Left ventricle myocardium inferior (tissue), 1 donor: ENCODE data around the gene PFAS. TPM values are rescaled to one million over a fixed set of nuclear protein-coding genes. Genes with fewer than 3 reads are reported as not detected.

Experiments used
- DNase-seq: peaks from one replicate; pipeline ENCODE4 v3.0.0-alpha.2; 2020
- H3K27ac ChIP-seq: fragments of 200-600 bp; replicated peaks from 2 replicates; pipeline ENCODE4 v1.8.0; 2021
- H3K27me3 ChIP-seq: fragments of 200-600 bp; 2 replicates; pipeline ENCODE4 v1.8.0; 2021; ENCODE audit warnings: low read depth
- H3K36me3 ChIP-seq: fragments of 200-600 bp; 2 replicates; pipeline ENCODE4 v1.8.0; 2021
- H3K4me1 ChIP-seq: fragments of 200-600 bp; 2 replicates; pipeline ENCODE4 v1.8.0; 2021
- H3K4me3 ChIP-seq: fragments of 200-600 bp; 2 replicates; pipeline ENCODE4 v1.8.0; 2021; ENCODE audit warnings: mild to moderate bottlenecking, moderate library complexity
- H3K9me3 ChIP-seq: fragments of 200-600 bp; replicated peaks from 2 replicates; pipeline ENCODE4 v1.8.0; 2021
- intact Hi-C: fragments of 100-400 bp; cut with micrococcal nuclease; formaldehyde crosslinking; loops from one replicate; pipeline ENCODE4 v1.11.0; 2022
- total RNA-seq: library from RNA; stranded (reverse); fragmentation: NEBNext Ultra II Directional; extraction: Animal tissue kit (Norgen Biotek cat#: 25700); gene quantifications from one replicate; pipeline ENCODE4 v1.2.1, GENCODE V29; 2021
- TF ChIP-seq, protein P1 (sequence below): fragments of 200-600 bp; IDR thresholded peaks from 2 replicates; pipeline ENCODE4 v1.8.0; 2021; ENCODE audit warnings: antibody characterized with exemption, mild to moderate bottlenecking, borderline replicate concordance
- donor health status: DM: no; HTN: yes; CAD: no; lungs with severe emphysema.

The PFAS gene
- total RNA-seq, 1 donor from 2014 or later: 9.8 TPM

- intact Hi-C loops: no loop called here
- Histone ChIP-seq H3K36me3 (no peaks in the 10 kb centered on the region), H3K9me3 (no peaks in the 10 kb centered on the region), H3K4me3 (no peak overlapping the region), H3K27me3 (no peaks in the 10 kb centered on the region), H3K4me1 (no peaks in the 10 kb centered on the region), H3K27ac (no peak overlapping the region)
- TF ChIP-seq, protein P1, sequence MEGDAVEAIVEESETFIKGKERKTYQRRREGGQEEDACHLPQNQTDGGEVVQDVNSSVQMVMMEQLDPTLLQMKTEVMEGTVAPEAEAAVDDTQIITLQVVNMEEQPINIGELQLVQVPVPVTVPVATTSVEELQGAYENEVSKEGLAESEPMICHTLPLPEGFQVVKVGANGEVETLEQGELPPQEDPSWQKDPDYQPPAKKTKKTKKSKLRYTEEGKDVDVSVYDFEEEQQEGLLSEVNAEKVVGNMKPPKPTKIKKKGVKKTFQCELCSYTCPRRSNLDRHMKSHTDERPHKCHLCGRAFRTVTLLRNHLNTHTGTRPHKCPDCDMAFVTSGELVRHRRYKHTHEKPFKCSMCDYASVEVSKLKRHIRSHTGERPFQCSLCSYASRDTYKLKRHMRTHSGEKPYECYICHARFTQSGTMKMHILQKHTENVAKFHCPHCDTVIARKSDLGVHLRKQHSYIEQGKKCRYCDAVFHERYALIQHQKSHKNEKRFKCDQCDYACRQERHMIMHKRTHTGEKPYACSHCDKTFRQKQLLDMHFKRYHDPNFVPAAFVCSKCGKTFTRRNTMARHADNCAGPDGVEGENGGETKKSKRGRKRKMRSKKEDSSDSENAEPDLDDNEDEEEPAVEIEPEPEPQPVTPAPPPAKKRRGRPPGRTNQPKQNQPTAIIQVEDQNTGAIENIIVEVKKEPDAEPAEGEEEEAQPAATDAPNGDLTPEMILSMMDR: no peak
- no peak for DNase-seq
These were observed 33.3 kb downstream of the PFAS start for GRCh38 chr17:8282345-8282744.

DNA sequence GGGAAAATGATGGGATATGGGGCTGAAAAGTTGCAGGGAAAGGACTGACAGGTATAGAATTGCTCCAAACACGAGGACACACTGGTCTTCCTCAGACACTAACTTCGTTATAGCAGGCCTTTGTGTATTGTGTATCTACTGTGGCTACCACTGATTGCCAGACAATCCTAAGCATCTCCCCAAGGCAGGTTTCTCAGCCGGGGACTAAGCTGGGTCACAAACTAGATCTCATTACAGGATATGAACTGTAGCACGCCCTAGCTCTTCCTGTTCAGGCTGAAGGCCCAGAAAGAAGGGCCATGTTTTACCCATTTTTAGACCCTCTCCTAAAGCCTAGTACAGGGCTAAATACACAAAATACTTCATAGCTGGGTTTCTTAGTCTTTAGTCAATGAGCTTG, 34.3 kb downstream of the PFAS start:
- TF ChIP-seq, protein P1: no peak

GRCh38 chr17:8284126-8284525, 35.0 kb downstream of the PFAS start:
- Histone ChIP-seq H3K4me1 (peaks cover 15% of the 10 kb centered on the region), H3K4me3 (no peak overlapping the region), H3K27ac (no peak overlapping the region), H3K36me3 (no peaks in the 10 kb centered on the region), H3K9me3 (no peaks in the 10 kb centered on the region), H3K27me3 (no peaks in the 10 kb centered on the region)
- intact Hi-C loops: no loop called here
- DNase-seq: no peak
- TF ChIP-seq, protein P1: no peak

More for the DNA sequence above, 34.3 kb downstream of the PFAS start:
- H3K9me3 ChIP-seq: no peaks in the 10 kb centered on the region
- no peaks in the 10 kb centered on the region for H3K36me3 ChIP-seq
- intact Hi-C loops: no loop called here
- H3K4me1 ChIP-seq: peaks cover 7% of the 10 kb centered on the region
- H3K27me3 ChIP-seq: no peaks in the 10 kb centered on the region
- H3K4me3 ChIP-seq: no peak overlapping the region
- DNase-seq: no peak
- no peak overlapping the region for H3K27ac ChIP-seq

DNA sequence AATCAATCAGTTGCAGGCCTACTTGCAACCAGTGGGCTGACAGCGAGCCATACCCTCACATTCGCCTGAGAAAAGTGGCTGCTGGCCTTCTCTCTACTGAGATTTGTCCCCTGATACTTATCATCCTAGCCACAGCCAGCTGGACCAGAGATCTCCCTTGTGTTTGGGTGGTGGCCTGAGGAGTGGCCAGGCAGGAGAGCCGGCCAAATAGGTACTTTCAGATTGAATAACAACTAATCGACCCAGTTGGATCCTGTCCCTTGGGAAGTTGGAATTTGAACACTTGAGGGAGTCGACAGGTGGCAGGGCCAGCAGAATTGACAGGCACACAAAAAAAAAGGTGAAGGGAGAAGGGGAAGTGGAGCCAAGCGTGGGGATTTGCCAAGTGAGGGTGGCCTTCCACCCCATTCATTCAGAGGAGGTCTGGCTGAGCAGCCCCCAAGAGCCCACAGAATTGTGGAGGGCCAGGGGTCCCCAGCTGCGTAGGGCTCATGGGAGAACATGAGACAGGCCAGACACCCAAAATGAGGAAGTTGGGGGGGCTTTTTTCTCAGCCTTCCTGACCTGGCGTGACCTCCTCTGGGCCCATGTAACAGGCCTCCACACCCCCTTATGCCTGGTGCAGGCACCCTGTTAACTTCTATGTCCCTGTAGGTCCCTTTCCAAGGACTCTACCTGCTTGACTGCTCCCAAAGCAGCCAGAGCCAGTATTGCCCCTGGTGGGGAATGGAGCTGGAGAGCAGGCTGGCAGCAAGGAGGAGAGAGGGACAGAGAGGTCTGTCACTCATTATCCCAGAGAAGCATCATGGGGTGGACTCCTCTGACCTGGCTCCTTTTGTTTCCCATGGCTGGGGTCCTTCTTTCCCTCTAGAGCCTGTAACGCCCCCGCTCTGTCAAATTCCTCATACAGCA, 36.4 kb downstream of the PFAS start:
- TF ChIP-seq, protein P1: no peak
- H3K4me3 ChIP-seq: no peak overlapping the region
- no peaks in the 10 kb centered on the region for H3K27me3 ChIP-seq
- H3K36me3 ChIP-seq: peaks cover 3% of the 10 kb centered on the region
- no peak overlapping the region for H3K27ac ChIP-seq
- no peaks in the 10 kb centered on the region for H3K9me3 ChIP-seq
- no peak for DNase-seq
- intact Hi-C loops: no loop called here
- H3K4me1 ChIP-seq: peaks cover 22% of the 10 kb centered on the region

DNA sequence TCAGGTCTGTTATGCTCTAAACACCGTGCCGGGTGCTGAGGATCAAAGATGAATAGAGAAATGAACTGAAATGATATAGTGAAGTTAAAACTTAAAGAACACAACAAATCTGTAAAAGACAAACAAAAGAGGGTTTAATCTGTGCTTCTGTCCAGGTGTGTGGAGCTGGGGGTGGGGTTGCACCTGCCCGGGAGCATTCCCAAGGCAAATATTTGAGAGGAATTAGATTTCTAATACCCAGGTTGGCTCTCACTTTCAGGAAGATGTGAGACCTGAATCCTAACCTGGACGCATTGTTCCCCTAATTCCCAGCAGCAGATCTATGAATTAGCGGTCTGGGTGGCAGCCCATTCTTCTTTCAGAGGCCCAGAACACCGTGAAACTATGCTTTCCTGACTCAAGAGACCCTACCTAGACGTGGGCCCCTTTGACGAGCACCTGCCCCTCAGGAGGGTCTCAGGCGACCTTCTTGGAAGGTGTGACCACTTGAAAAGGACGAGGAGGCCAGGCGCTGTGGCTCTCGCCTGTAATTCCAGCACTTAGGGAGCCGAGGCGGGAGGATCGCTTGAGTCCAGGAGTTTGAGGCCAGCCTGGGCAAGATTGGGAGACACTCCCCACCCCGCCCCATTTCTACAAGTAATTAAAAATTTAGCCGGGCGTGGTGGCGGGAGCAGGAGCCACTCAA, 38.7 kb downstream of the PFAS start:
- H3K4me1 ChIP-seq: peaks cover 22% of the 10 kb centered on the region
- DNase-seq: no peak
- intact Hi-C loops: no loop called here

More for the DNA sequence above, 38.7 kb downstream of the PFAS start:
- H3K4me3 ChIP-seq: peak overlapping the region; percentile 88
- TF ChIP-seq, protein P1: no peak
- peak overlapping the region; percentile 96 for H3K27ac ChIP-seq
- no peaks in the 10 kb centered on the region for H3K27me3 ChIP-seq
- no peaks in the 10 kb centered on the region for H3K9me3 ChIP-seq
- peaks cover 3% of the 10 kb centered on the region for H3K36me3 ChIP-seq
